ENCODE results near the gene AFAP1L2.

Gene AFAP1L2

GRCh38 chr10:114332301-114333192 lies 71.8 kb downstream of the AFAP1L2 start:
- no peak for DNase-seq

- no peak for DNase-seq
Observed at GRCh38 chr10:114329634-114330365, 74.5 kb downstream of the AFAP1L2 start.

GRCh38 chr10:114328874-114329273 lies 75.4 kb downstream of the AFAP1L2 start:
- DNase-seq: no peak

GRCh38 chr10:114328441-114328812 lies 75.9 kb downstream of the AFAP1L2 start:
- no peak for DNase-seq

- no peak for DNase-seq
Observed at GRCh38 chr10:114327537-114328440, 76.5 kb downstream of the AFAP1L2 start.

- no peak for DNase-seq
Observed at GRCh38 chr10:114326795-114327194, 77.5 kb downstream of the AFAP1L2 start.

GRCh38 chr10:114323023-114323422 lies 81.3 kb downstream of the AFAP1L2 start:
- no peak for DNase-seq

- DNase-seq: no peak
Observed at GRCh38 chr10:114322344-114322743, 82.0 kb downstream of the AFAP1L2 start.

- no peak for DNase-seq
Observed at GRCh38 chr10:114320249-114321116, 83.8 kb downstream of the AFAP1L2 start.

- DNase-seq: no peak
Observed at GRCh38 chr10:114319406-114320248, 84.7 kb downstream of the AFAP1L2 start.

GRCh38 chr10:114316744-114317143 lies 87.6 kb downstream of the AFAP1L2 start:
- DNase-seq: no peak

GRCh38 chr10:114315566-114316420 lies 88.5 kb downstream of the AFAP1L2 start:
- DNase-seq: no peak

GRCh38 chr10:114313866-114314265 lies 90.4 kb downstream of the AFAP1L2 start:
- DNase-seq: no peak

GRCh38 chr10:114313139-114313538 lies 91.2 kb downstream of the AFAP1L2 start:
- DNase-seq: no peak

- DNase-seq: no peak
Observed at GRCh38 chr10:114311496-114312209, 92.6 kb downstream of the AFAP1L2 start.

GRCh38 chr10:114311023-114311422 lies 93.3 kb downstream of the AFAP1L2 start:
- no peak for DNase-seq

- no peak for DNase-seq
Observed at GRCh38 chr10:114310346-114310745, 94.0 kb downstream of the AFAP1L2 start.

- no peak for DNase-seq
Observed at GRCh38 chr10:114309364-114309651, 95.0 kb downstream of the AFAP1L2 start.

GRCh38 chr10:114308531-114309363 lies 95.6 kb downstream of the AFAP1L2 start:
- no peak for DNase-seq

All from CD4-positive, alpha-beta T cell treated with Interleukin-4 for 4 hours (primary cell).